ENCODE measurements around the gene ARHGEF37.

- TF ChIP-seq, protein P1, sequence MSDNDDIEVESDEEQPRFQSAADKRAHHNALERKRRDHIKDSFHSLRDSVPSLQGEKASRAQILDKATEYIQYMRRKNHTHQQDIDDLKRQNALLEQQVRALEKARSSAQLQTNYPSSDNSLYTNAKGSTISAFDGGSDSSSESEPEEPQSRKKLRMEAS (IDR thresholded peaks at IDR 0.05) = no peak
- no peak for TF ChIP-seq POLR2AphosphoS5 (IDR thresholded peaks at IDR 0.05; ENCODE audit: low read depth, low read length)
- TF ChIP-seq POLR2A (IDR thresholded peaks at IDR 0.05; ENCODE audit: control extremely low read depth in 1 of 2, low read depth in 2 of 2, low read length in 2 of 2) = no peak
- no peak for TF ChIP-seq CHD2 (IDR thresholded peaks at IDR 0.05; ENCODE audit: low read length)
- no peak for TF ChIP-seq CTCF (IDR thresholded peaks at IDR 0.05; ENCODE audit: control extremely low read depth in 1 of 3, insufficient read depth in 1 of 3, low read depth in 1 of 3, low read length in 3 of 3)
Observed at GRCh38 chr5:149638136-149638535, 56.8 kb downstream of the ARHGEF37 start.
